ENCODE measurements around the gene NPHS1.
"Not testable (repeated sequence)": the region's sequence is repeated elsewhere in the genome, so short reads cannot be mapped to it uniquely, and the experiment has no call there.

Gene NPHS1

GRCh38 chr19:35852029-35852780, at the start of gene NPHS1:
NPHS1 (minus strand) TSS chr19:35852504; CDS start chr19:35851837, 667 bp downstream.
- no peak for DNase-seq

- peak; percentile 46 for DNase-seq
Measured at GRCh38 chr19:35901055-35901644, 48.8 kb upstream of the NPHS1 start.

- DNase-seq: peak; percentile 82
Measured at GRCh38 chr19:35899547-35900214, 47.4 kb upstream of the NPHS1 start.

- DNase-seq: no peak
Measured at GRCh38 chr19:35898499-35898809, 46.1 kb upstream of the NPHS1 start.

GRCh38 chr19:35897706-35898451, 45.6 kb upstream of the NPHS1 start:
- DNase-seq: no peak

- no peak for DNase-seq
Measured at GRCh38 chr19:35896643-35897040, 44.3 kb upstream of the NPHS1 start.

GRCh38 chr19:35895911-35896642, 43.8 kb upstream of the NPHS1 start:
- DNase-seq: no peak

GRCh38 chr19:35894342-35894741, 42.0 kb upstream of the NPHS1 start:
- DNase-seq: no peak

- DNase-seq: not testable (repeated sequence)
Measured at GRCh38 chr19:35891819-35892218, 39.5 kb upstream of the NPHS1 start.

GRCh38 chr19:35890113-35890650, 37.9 kb upstream of the NPHS1 start:
- DNase-seq: no peak

- no peak for DNase-seq
Measured at GRCh38 chr19:35889370-35890112, 37.2 kb upstream of the NPHS1 start.

- DNase-seq: no peak
Measured at GRCh38 chr19:35888398-35888797, 36.1 kb upstream of the NPHS1 start.

- no peak for DNase-seq
Measured at GRCh38 chr19:35887197-35887596, 34.9 kb upstream of the NPHS1 start.

GRCh38 chr19:35885904-35886303, 33.6 kb upstream of the NPHS1 start:
- DNase-seq: no peak

- DNase-seq: no peak
Measured at GRCh38 chr19:35885225-35885738, 33.0 kb upstream of the NPHS1 start.

- no peak for DNase-seq
Measured at GRCh38 chr19:35883882-35884281, 31.6 kb upstream of the NPHS1 start.

GRCh38 chr19:35882114-35882832, 30.0 kb upstream of the NPHS1 start:
- peak; percentile 62 for DNase-seq

GRCh38 chr19:35879770-35880317, 27.5 kb upstream of the NPHS1 start:
- peak; percentile 90 for DNase-seq

- DNase-seq: no peak
Measured at GRCh38 chr19:35879068-35879467, 26.8 kb upstream of the NPHS1 start.

GRCh38 chr19:35874392-35874930, 22.2 kb upstream of the NPHS1 start:
- no peak for DNase-seq

All from HCEC 1CT (cell line).